ENCODE measurements around the gene PEX16.
A peak's percentile ranks its signal among the peaks of the same experiment; 100 is the strongest.

The PEX16 gene

DNA sequence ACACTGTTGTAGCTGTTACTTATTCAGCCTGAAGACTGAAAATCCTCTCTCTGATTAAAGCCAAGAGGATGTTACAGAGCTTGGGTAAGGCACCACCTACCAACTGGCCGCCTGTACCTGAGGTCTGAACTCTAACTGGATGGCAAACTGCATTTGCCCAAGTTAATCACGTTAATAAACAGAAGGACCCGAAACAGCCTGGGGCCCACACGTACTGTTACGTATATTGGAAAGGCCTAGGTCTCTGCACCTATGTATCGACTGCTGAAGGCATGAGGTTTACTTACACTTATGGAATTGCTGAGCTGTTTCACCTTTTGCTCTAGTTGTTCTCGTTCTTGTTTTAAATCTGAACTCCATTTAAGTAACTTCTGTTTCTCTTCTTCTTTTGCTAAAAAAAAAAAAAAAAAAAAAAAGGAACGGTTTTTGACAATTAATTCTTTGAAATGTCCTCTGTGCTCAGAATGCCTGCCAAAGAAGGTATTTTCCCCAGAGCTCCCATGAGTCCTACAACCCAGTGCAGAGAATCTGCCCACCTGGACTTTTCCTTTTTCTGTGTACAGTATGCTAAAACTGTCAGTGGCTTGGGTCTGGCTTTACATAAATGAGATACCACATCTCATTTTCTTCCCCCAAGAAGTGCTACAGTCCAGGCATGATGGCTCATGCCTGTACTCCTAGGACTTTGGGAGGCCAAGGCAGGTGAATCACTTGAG lies 17.8 kb upstream of the PEX16 start:
- Mint-ChIP-seq H3K4me3 (no peak overlapping the region), H3K4me1 (ENCODE audit: low read depth) (peaks cover 9% of the 10 kb centered on the region), H3K36me3 (ENCODE audit: low read depth) (peaks cover 10% of the 10 kb centered on the region), H3K9me3 (no peaks in the 10 kb centered on the region), H3K27me3 (no peaks in the 10 kb centered on the region), H3K27ac (no peak overlapping the region)

GRCh38 chr11:45934580-45935318 lies 17.1 kb upstream of the PEX16 start:
- H3K4me3 Mint-ChIP-seq, result no peak overlapping the region
- peaks cover 16% of the 10 kb centered on the region for H3K36me3 Mint-ChIP-seq (ENCODE audit: low read depth)
- H3K4me1 Mint-ChIP-seq (ENCODE audit: low read depth), result peaks cover 17% of the 10 kb centered on the region
- H3K27ac Mint-ChIP-seq, result no peak overlapping the region
- H3K9me3 Mint-ChIP-seq, result no peaks in the 10 kb centered on the region
- no peaks in the 10 kb centered on the region for H3K27me3 Mint-ChIP-seq

GRCh38 chr11:45933846-45934579 lies 16.3 kb upstream of the PEX16 start:
- Mint-ChIP-seq H3K9me3 (no peaks in the 10 kb centered on the region), H3K4me3 (no peak overlapping the region), H3K4me1 (ENCODE audit: low read depth) (peaks cover 19% of the 10 kb centered on the region), H3K27ac (no peak overlapping the region), H3K27me3 (no peaks in the 10 kb centered on the region), H3K36me3 (ENCODE audit: low read depth) (peaks cover 16% of the 10 kb centered on the region)

GRCh38 chr11:45933131-45933831 lies 15.6 kb upstream of the PEX16 start:
- H3K27me3 Mint-ChIP-seq, result no peaks in the 10 kb centered on the region
- H3K36me3 Mint-ChIP-seq (ENCODE audit: low read depth), result peaks cover 16% of the 10 kb centered on the region
- H3K4me3 Mint-ChIP-seq, result peak overlapping the region; percentile 63
- peaks cover 19% of the 10 kb centered on the region for H3K4me1 Mint-ChIP-seq (ENCODE audit: low read depth)
- no peak overlapping the region for H3K27ac Mint-ChIP-seq
- H3K9me3 Mint-ChIP-seq, result no peaks in the 10 kb centered on the region

GRCh38 chr11:45932217-45932616 lies 14.5 kb upstream of the PEX16 start:
- Mint-ChIP-seq H3K36me3 (ENCODE audit: low read depth) (peaks cover 10% of the 10 kb centered on the region), H3K4me1 (ENCODE audit: low read depth) (peaks cover 19% of the 10 kb centered on the region)

DNA sequence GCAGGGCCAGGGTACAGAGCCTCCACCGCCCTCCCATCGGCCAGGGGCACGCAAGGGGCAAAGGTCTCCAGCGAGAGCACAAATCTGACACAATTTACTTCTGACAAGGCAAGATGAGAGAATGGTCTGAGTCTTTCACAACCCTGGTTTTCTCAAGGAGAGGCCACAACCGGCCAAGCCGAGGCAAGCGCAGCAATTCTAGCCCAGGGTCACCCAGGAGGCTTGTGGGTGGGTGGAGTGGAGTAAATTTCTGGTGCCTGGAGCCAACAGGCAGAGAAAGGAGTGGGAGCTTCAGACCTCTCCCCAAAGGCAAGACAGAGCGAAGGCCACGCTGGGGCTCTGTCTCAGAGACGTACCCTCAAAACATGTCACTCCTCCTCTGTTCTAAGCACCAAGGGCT lies 14.1 kb upstream of the PEX16 start:
- Mint-ChIP-seq H3K36me3 (ENCODE audit: low read depth) (peaks cover 10% of the 10 kb centered on the region), H3K27me3 (no peaks in the 10 kb centered on the region), H3K4me1 (ENCODE audit: low read depth) (peaks cover 18% of the 10 kb centered on the region), H3K27ac (peak overlapping the region; percentile 49), H3K9me3 (no peaks in the 10 kb centered on the region), H3K4me3 (peak overlapping the region; percentile 31)

More at GRCh38 chr11:45932217-45932616, 14.5 kb upstream of the PEX16 start:
- H3K4me3 Mint-ChIP-seq, result peak overlapping the region; percentile 63
- H3K9me3 Mint-ChIP-seq, result no peaks in the 10 kb centered on the region
- no peaks in the 10 kb centered on the region for H3K27me3 Mint-ChIP-seq
- peak overlapping the region; percentile 2 for H3K27ac Mint-ChIP-seq

GRCh38 chr11:45930951-45931570 lies 13.4 kb upstream of the PEX16 start:
- peaks cover 10% of the 10 kb centered on the region for H3K36me3 Mint-ChIP-seq (ENCODE audit: low read depth)
- no peaks in the 10 kb centered on the region for H3K27me3 Mint-ChIP-seq
- peak overlapping the region; percentile 49 for H3K27ac Mint-ChIP-seq
- H3K4me3 Mint-ChIP-seq, result peak overlapping the region; percentile 31
- H3K9me3 Mint-ChIP-seq, result no peaks in the 10 kb centered on the region
- H3K4me1 Mint-ChIP-seq (ENCODE audit: low read depth), result peaks cover 15% of the 10 kb centered on the region

DNA sequence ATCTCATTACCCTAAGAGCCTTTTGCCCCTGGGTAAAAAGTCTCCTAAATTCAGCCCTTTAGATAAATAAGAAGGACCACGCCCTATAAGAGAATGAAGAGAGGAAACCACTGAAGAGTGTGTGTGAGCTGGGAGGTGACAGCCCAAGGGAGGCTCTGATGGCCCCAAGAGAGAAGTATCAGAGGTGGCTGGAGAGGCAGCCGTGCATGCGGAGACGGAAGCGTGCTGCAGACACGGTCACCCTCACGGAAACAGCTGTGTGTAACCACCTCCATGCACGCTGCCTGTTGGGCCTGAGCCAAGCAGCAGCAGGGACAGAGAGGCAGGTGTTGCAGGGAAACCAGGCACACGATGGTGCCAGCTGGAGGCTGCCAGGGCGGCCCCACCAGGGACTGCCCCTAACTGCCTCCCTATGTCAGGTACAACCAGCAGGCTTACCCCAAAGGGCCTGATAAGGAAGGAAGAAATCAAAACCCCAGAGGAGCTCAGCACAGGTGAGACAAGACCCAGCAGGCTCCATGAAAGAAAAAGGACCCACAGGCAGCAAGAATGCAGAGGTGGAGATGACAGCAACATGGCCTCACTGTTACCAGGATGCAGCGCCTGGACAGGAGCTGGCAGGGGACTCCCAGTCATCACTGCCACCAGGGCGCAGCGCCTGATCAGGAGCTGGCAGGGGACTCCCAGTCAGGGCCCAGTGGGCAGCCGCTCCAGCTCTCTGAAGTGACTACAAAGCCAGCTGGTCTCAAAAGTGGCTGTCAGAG lies 12.5 kb upstream of the PEX16 start:
- H3K9me3 Mint-ChIP-seq, result no peaks in the 10 kb centered on the region
- peak overlapping the region; percentile 81 for H3K27ac Mint-ChIP-seq
- no peaks in the 10 kb centered on the region for H3K27me3 Mint-ChIP-seq
- H3K36me3 Mint-ChIP-seq (ENCODE audit: low read depth), result peaks cover 10% of the 10 kb centered on the region
- H3K4me1 Mint-ChIP-seq (ENCODE audit: low read depth), result peaks cover 15% of the 10 kb centered on the region
- peak overlapping the region; percentile 66 for H3K4me3 Mint-ChIP-seq

DNA sequence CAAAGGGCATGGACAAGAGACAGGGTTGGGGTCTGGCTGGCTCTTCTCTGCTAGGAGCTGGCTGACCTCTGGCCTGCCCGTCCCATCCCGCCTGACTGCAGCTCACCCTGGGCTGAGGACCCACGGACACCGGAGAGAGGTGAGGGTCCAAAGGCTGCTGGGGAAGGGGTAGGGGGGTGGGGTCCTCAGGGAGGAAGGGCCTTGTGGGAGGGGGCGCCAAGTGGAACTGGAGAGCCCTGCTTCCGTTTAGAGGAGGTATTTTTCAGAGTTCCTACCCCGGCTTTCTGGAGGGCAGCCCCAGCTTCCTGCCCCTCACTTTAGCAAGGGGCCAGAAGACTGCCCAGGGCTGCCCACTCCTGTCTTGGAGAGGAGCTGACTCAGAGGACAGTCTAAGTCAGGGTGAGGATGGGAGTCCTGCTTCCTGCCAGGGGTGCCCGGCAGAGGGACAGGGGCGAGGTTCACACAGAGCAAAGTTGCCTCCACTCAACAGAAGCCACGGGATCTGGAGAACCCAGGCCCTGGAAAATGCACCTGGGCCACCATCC lies 11.9 kb upstream of the PEX16 start:
- Mint-ChIP-seq H3K9me3 (no peaks in the 10 kb centered on the region), H3K4me3 (peak overlapping the region; percentile 66), H3K36me3 (ENCODE audit: low read depth) (peaks cover 10% of the 10 kb centered on the region), H3K4me1 (ENCODE audit: low read depth) (peaks cover 15% of the 10 kb centered on the region), H3K27me3 (no peaks in the 10 kb centered on the region), H3K27ac (peak overlapping the region; percentile 81)

DNA sequence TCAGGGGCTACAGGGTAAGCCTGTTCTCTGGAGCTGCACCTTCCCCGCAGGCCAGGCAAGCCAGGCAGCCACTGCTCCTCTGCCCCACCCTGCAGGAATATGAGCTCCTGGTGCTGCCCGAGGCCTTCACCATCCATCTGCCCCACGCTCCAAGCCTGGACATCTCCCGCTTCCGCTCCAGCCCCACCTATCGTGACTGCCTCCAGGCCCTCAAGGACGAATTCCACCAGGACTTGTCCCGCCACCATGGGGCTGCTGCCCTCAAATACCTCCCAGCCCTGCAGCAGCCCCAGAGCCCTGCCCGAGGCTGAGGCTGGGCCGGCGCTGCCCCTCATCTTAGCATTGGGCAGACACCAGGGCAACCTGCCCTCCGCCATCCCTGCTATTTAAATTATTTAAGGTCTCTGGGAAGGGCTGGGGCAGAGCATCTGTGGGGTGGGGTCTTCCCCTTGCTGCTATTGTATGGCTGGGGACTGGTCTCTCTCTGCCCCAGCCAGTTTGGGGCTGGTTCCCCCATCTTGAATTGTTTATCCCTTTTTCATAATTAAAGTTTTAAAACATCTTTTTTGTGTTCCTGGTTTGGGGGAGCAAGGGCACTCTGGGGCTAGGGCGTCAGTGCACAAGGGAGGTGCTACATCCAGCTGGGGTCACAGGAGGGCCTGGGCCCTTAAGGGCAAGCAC lies 11.0 kb upstream of the PEX16 start:
- Mint-ChIP-seq H3K36me3 (ENCODE audit: low read depth) (peaks cover 10% of the 10 kb centered on the region), H3K27ac (no peak overlapping the region), H3K27me3 (peaks cover 5% of the 10 kb centered on the region), H3K4me3 (no peak overlapping the region), H3K9me3 (no peaks in the 10 kb centered on the region), H3K4me1 (ENCODE audit: low read depth) (peaks cover 21% of the 10 kb centered on the region)

DNA sequence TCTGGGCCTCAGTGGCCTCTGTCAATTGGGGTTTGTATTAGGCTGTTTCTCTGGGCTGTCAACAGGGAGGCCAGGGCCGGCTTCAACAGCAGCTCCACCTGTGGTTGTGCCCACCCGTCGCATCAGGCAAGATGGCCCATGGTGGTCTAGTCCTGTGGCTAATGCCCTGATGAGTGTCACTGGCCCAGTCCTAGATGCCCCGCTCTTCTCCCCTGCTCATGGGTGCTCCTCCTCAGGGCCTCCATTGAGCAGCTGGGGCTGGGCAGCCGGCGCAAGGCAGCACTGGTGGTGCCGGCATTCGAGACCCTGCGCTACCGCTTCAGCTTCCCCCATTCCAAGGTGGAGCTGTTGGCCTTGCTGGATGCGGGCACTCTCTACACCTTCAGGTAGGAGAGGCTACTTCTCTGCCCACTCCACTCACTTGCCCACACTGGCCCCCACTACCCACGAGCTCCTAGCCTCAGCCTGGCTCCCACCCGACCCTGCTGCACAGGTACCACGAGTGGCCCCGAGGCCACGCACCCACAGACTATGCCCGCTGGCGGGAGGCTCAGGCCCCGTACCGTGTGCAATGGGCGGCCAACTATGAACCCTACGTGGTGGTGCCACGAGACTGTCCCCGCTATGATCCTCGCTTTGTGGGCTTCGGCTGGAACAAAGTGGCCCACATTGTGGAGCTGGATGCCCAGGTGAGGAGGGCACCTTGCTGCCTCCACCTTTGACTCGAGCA lies 10.2 kb upstream of the PEX16 start:
- Mint-ChIP-seq H3K4me1 (ENCODE audit: low read depth) (peaks cover 24% of the 10 kb centered on the region), H3K4me3 (no peak overlapping the region), H3K36me3 (ENCODE audit: low read depth) (peaks cover 10% of the 10 kb centered on the region), H3K9me3 (no peaks in the 10 kb centered on the region), H3K27ac (no peak overlapping the region), H3K27me3 (peaks cover 8% of the 10 kb centered on the region)

DNA sequence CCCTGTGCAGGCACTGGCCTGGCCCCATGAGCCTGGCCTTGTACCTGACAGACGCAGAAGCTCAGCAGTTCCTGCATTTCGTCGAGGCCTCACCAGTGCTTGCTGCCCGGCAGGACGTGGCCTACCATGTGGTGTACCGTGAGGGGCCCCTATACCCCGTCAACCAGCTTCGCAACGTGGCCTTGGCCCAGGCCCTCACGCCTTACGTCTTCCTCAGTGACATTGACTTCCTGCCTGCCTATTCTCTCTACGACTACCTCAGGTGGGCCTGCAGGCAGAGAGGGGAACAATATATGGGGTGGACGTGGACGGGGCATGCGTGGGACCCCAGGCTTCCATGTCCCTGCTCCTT lies 9.6 kb upstream of the PEX16 start:
- Mint-ChIP-seq H3K9me3 (no peaks in the 10 kb centered on the region), H3K27me3 (peaks cover 8% of the 10 kb centered on the region), H3K4me1 (ENCODE audit: low read depth) (peaks cover 24% of the 10 kb centered on the region), H3K4me3 (no peak overlapping the region), H3K27ac (no peak overlapping the region), H3K36me3 (ENCODE audit: low read depth) (peaks cover 7% of the 10 kb centered on the region)
